ENCODE data around the gene NUDT19. TPM values are rescaled to one million over a fixed set of nuclear protein-coding genes. Genes with fewer than 3 reads are reported as not detected.
A peak's percentile ranks its signal among the peaks of the same experiment; 100 is the strongest.
"Not testable (repeated sequence)": the region's sequence is repeated elsewhere in the genome, so short reads cannot be mapped to it uniquely, and the experiment has no call there.

NUDT19 gene
- 13.2 TPM for polyA plus RNA-seq
- long read RNA-seq, donor 1, partial matches to known transcripts = 0 of 3 reads
- long read RNA-seq, donor 1, other reads (novel, unspliced or antisense) = 0 of 3 reads
- long read RNA-seq, donor 2, partial matches to known transcripts = 0 of 2 reads
- long read RNA-seq, donor 2, other reads (novel, unspliced or antisense) = 0 of 2 reads
- long read RNA-seq, donor 3 = 0 reads
- long read RNA-seq, donor 4, partial matches to known transcripts = 0 of 1 reads
- long read RNA-seq, donor 4, other reads (novel, unspliced or antisense) = 0 of 1 reads
- long read RNA-seq, donor 5, partial matches to known transcripts = 0 of 2 reads
- long read RNA-seq, donor 5, other reads (novel, unspliced or antisense) = 0 of 2 reads
- long read RNA-seq, donor 6, partial matches to known transcripts = 0 of 3 reads
- long read RNA-seq, donor 6, other reads (novel, unspliced or antisense) = 0 of 3 reads
- long read RNA-seq, donor 7, partial matches to known transcripts = 0 of 2 reads
- long read RNA-seq, donor 7, other reads (novel, unspliced or antisense) = 0 of 2 reads
- long read RNA-seq, donor 8, partial matches to known transcripts = 0 of 4 reads
- long read RNA-seq, donor 8, other reads (novel, unspliced or antisense) = 0 of 4 reads
- long read RNA-seq, donor 9, partial matches to known transcripts = 0 of 1 reads
- long read RNA-seq, donor 9, other reads (novel, unspliced or antisense) = 0 of 1 reads
- long read RNA-seq, donor 10, transcript NUDT19-201 (3 exons, 2,967 nt) = major isoform, 8 of 8 reads
- long read RNA-seq, donor 10, partial matches to known transcripts = 0 of 8 reads
- long read RNA-seq, donor 10, other reads (novel, unspliced or antisense) = 0 of 8 reads
- long read RNA-seq, donor 11, partial matches to known transcripts = 0 of 4 reads
- long read RNA-seq, donor 11, other reads (novel, unspliced or antisense) = 0 of 4 reads

- Histone ChIP-seq H3K9me3 (ENCODE audit: control insufficient read depth, low read depth, low read length) (peaks cover 4% of the 10 kb centered on the region), H3K27ac (ENCODE audit: low read length) (peak within 1 kb of the TSS; percentile 60), H3K4me1 (ENCODE audit: control insufficient read depth, insufficient read depth, low read length) (peaks cover 21% of the 10 kb centered on the region), H3K27me3 (ENCODE audit: control insufficient read depth, insufficient read depth, low read length) (no peaks in the 10 kb centered on the region), H3K4me3 (ENCODE audit: low read length) (peak within 1 kb of the TSS; percentile 50), H3K36me3 (ENCODE audit: control insufficient read depth, insufficient read depth, low read length) (no peaks in the 10 kb centered on the region)
- peak; percentile 81 to 93 for DNase-seq
- WGBS (ENCODE audit: insufficient coverage, low lambda C conversion rate) = no CpG with 5 or more reads among the region's 32 CpGs
Observed at GRCh38 chr19:32691291-32691951, at the start of gene NUDT19. NUDT19 (plus strand) TSS chr19:32691821; CDS start chr19:32691961, 140 bp downstream.

GRCh38 chr19:32642771-32643170, 48.9 kb upstream of the NUDT19 start:
- WGBS (ENCODE audit: insufficient coverage, low lambda C conversion rate) = no CpG with 5 or more reads among the region's 12 CpGs
- H3K9me3 ChIP-seq (ENCODE audit: control insufficient read depth, low read depth, low read length) = peaks cover 2% of the 10 kb centered on the region
- peaks cover 72% of the 10 kb centered on the region for H3K36me3 ChIP-seq (ENCODE audit: control insufficient read depth, insufficient read depth, low read length)
- DNase-seq = no peak
- H3K27me3 ChIP-seq (ENCODE audit: control insufficient read depth, insufficient read depth, low read length) = no peaks in the 10 kb centered on the region
- no peak overlapping the region for H3K27ac ChIP-seq (ENCODE audit: low read length)
- no peak overlapping the region for H3K4me3 ChIP-seq (ENCODE audit: low read length)
- no peaks in the 10 kb centered on the region for H3K4me1 ChIP-seq (ENCODE audit: control insufficient read depth, insufficient read depth, low read length)

GRCh38 chr19:32646556-32646955, 45.1 kb upstream of the NUDT19 start:
- Histone ChIP-seq H3K4me3 (ENCODE audit: low read length) (no peak overlapping the region), H3K4me1 (ENCODE audit: control insufficient read depth, insufficient read depth, low read length) (peaks cover under 1% of the 10 kb centered on the region), H3K36me3 (ENCODE audit: control insufficient read depth, insufficient read depth, low read length) (peaks cover 55% of the 10 kb centered on the region), H3K27ac (ENCODE audit: low read length) (no peak overlapping the region), H3K27me3 (ENCODE audit: control insufficient read depth, insufficient read depth, low read length) (no peaks in the 10 kb centered on the region), H3K9me3 (ENCODE audit: control insufficient read depth, low read depth, low read length) (no peaks in the 10 kb centered on the region)
- no CpG with 5 or more reads among the region's 6 CpGs for WGBS (ENCODE audit: insufficient coverage, low lambda C conversion rate)
- DNase-seq = no peak

GRCh38 chr19:32647361-32647760, 44.3 kb upstream of the NUDT19 start:
- no peaks in the 10 kb centered on the region for H3K9me3 ChIP-seq (ENCODE audit: control insufficient read depth, low read depth, low read length)
- H3K36me3 ChIP-seq (ENCODE audit: control insufficient read depth, insufficient read depth, low read length) = peaks cover 48% of the 10 kb centered on the region
- no peak overlapping the region for H3K4me3 ChIP-seq (ENCODE audit: low read length)
- H3K27me3 ChIP-seq (ENCODE audit: control insufficient read depth, insufficient read depth, low read length) = no peaks in the 10 kb centered on the region
- no peak overlapping the region for H3K27ac ChIP-seq (ENCODE audit: low read length)
- peaks cover 7% of the 10 kb centered on the region for H3K4me1 ChIP-seq (ENCODE audit: control insufficient read depth, insufficient read depth, low read length)
- DNase-seq = no peak
- no CpG with 5 or more reads among the region's 8 CpGs for WGBS (ENCODE audit: insufficient coverage, low lambda C conversion rate)

- no peaks in the 10 kb centered on the region for H3K27me3 ChIP-seq (ENCODE audit: control insufficient read depth, insufficient read depth, low read length)
- H3K36me3 ChIP-seq (ENCODE audit: control insufficient read depth, insufficient read depth, low read length) = peaks cover 34% of the 10 kb centered on the region
- WGBS (ENCODE audit: insufficient coverage, low lambda C conversion rate) = no CpG with 5 or more reads among the region's 11 CpGs
- H3K27ac ChIP-seq (ENCODE audit: low read length) = no peak overlapping the region
- H3K9me3 ChIP-seq (ENCODE audit: control insufficient read depth, low read depth, low read length) = no peaks in the 10 kb centered on the region
- peaks cover 20% of the 10 kb centered on the region for H3K4me1 ChIP-seq (ENCODE audit: control insufficient read depth, insufficient read depth, low read length)
- no peak overlapping the region for H3K4me3 ChIP-seq (ENCODE audit: low read length)
- DNase-seq = no peak
Observed at GRCh38 chr19:32649751-32650150, 41.9 kb upstream of the NUDT19 start.

- peaks cover 39% of the 10 kb centered on the region for H3K36me3 ChIP-seq (ENCODE audit: control insufficient read depth, insufficient read depth, low read length)
Observed at GRCh38 chr19:32650671-32651070, 41.0 kb upstream of the NUDT19 start.

GRCh38 chr19:32651729-32652140, 39.9 kb upstream of the NUDT19 start:
- Histone ChIP-seq H3K36me3 (ENCODE audit: control insufficient read depth, insufficient read depth, low read length) (peaks cover 39% of the 10 kb centered on the region), H3K4me1 (ENCODE audit: control insufficient read depth, insufficient read depth, low read length) (peaks cover 20% of the 10 kb centered on the region), H3K27ac (ENCODE audit: low read length) (peak overlapping the region; percentile 25), H3K4me3 (ENCODE audit: low read length) (no peak overlapping the region), H3K27me3 (ENCODE audit: control insufficient read depth, insufficient read depth, low read length) (no peaks in the 10 kb centered on the region), H3K9me3 (ENCODE audit: control insufficient read depth, low read depth, low read length) (no peaks in the 10 kb centered on the region)
- peak; percentile 57 to 73 for DNase-seq
- no CpG with 5 or more reads among the region's 8 CpGs for whole genome bisulfite sequencing (ENCODE audit: insufficient coverage, low lambda C conversion rate)

More at GRCh38 chr19:32650671-32651070, 41.0 kb upstream of the NUDT19 start:
- H3K4me1 ChIP-seq (ENCODE audit: control insufficient read depth, insufficient read depth, low read length) = peaks cover 20% of the 10 kb centered on the region
- no peaks in the 10 kb centered on the region for H3K9me3 ChIP-seq (ENCODE audit: control insufficient read depth, low read depth, low read length)
- 100% methylated on average over 1 of the region's 5 CpGs for WGBS (ENCODE audit: insufficient coverage, low lambda C conversion rate)
- H3K27me3 ChIP-seq (ENCODE audit: control insufficient read depth, insufficient read depth, low read length) = no peaks in the 10 kb centered on the region
- H3K4me3 ChIP-seq (ENCODE audit: low read length) = no peak overlapping the region
- H3K27ac ChIP-seq (ENCODE audit: low read length) = no peak overlapping the region
- DNase-seq = no peak

GRCh38 chr19:32652331-32652730, 39.3 kb upstream of the NUDT19 start:
- WGBS (ENCODE audit: insufficient coverage, low lambda C conversion rate) = no CpG with 5 or more reads among the region's 13 CpGs
- H3K27me3 ChIP-seq (ENCODE audit: control insufficient read depth, insufficient read depth, low read length); H3K4me3 ChIP-seq (ENCODE audit: low read length); H3K9me3 ChIP-seq (ENCODE audit: control insufficient read depth, low read depth, low read length); DNase-seq: not testable (repeated sequence)
- Histone ChIP-seq H3K27ac (ENCODE audit: low read length) (peak overlapping the region; percentile 79), H3K36me3 (ENCODE audit: control insufficient read depth, insufficient read depth, low read length) (peaks cover 35% of the 10 kb centered on the region), H3K4me1 (ENCODE audit: control insufficient read depth, insufficient read depth, low read length) (peaks cover 20% of the 10 kb centered on the region)

- peak; percentile 71 to 91 for DNase-seq
- Histone ChIP-seq H3K27me3 (ENCODE audit: control insufficient read depth, insufficient read depth, low read length) (no peaks in the 10 kb centered on the region), H3K4me3 (ENCODE audit: low read length) (no peak overlapping the region), H3K36me3 (ENCODE audit: control insufficient read depth, insufficient read depth, low read length) (peaks cover 31% of the 10 kb centered on the region), H3K27ac (ENCODE audit: low read length) (peak overlapping the region; percentile 79), H3K4me1 (ENCODE audit: control insufficient read depth, insufficient read depth, low read length) (peaks cover 20% of the 10 kb centered on the region), H3K9me3 (ENCODE audit: control insufficient read depth, low read depth, low read length) (no peaks in the 10 kb centered on the region)
- no CpG with 5 or more reads among the region's 12 CpGs for WGBS (ENCODE audit: insufficient coverage, low lambda C conversion rate)
Observed at GRCh38 chr19:32652894-32653598, 38.6 kb upstream of the NUDT19 start.
